Transverse colon (tissue), 4 donors: ENCODE measurements around the gene FASN. TPM values are rescaled to one million over a fixed set of nuclear protein-coding genes. Genes with fewer than 3 reads are reported as not detected.

Experiments used
- DNase-seq: peaks from one replicate; pipeline ENCODE4 v3.0.0-alpha.2; 2019
- H3K27ac ChIP-seq, 4 donors: fragments of 200-600 bp; sonication (generic); 2 replicates each; pipeline ENCODE4 v1.5.1; 2016 to 2018; ENCODE audit warnings: inconsistent platforms in 4 of 4
- H3K27me3 ChIP-seq: fragments of 200-600 bp; sonication (generic); 2 replicates; pipeline ENCODE4 v1.5.1; 2017; ENCODE audit warnings: inconsistent platforms
- H3K36me3 ChIP-seq, 4 donors: fragments of 200-600 bp; sonication (generic); 2 replicates each; pipeline ENCODE4 v1.5.1; 2017 to 2019; ENCODE audit warnings: inconsistent platforms in 4 of 4
- H3K4me1 ChIP-seq, 4 donors: fragments of 200-600 bp; sonication (generic); 2 replicates each; pipeline ENCODE4 v1.5.1; 2017 to 2020; ENCODE audit warnings: inconsistent platforms in 4 of 4
- H3K4me3 ChIP-seq, 4 donors: fragments of 200-600 bp; sonication (generic); 1 replicate in 1 of 4; 2 replicates in 3 of 4; pipeline versions ENCODE4 v1.5.1 to v1.6.1; 2017 to 2019; ENCODE audit warnings: inconsistent platforms in 4 of 4
- H3K9me3 ChIP-seq, 2 donors: fragments of 200-600 bp; sonication (generic); 2 replicates each; pipeline ENCODE4 v1.5.1; 2017 to 2019; ENCODE audit warnings: inconsistent platforms in 2 of 2
- EP300 ChIP-seq: sonication (generic); formaldehyde crosslinking; IDR thresholded peaks from one replicate; pipeline ENCODE4 v1.6.1; 2017; ENCODE audit warnings: antibody characterized with exemption, low read depth
- POLR2A ChIP-seq: fragments of 450-650 bp; IDR thresholded peaks from one replicate; pipeline ENCODE4 v1.6.1; 2016; ENCODE audit warnings: antibody characterized with exemption, mild to moderate bottlenecking, moderate library complexity
- POLR2AphosphoS5 ChIP-seq, 3 donors: sonication (generic); formaldehyde crosslinking; IDR thresholded peaks; one replicate each; pipeline ENCODE4 v1.6.1; 2016; ENCODE audit warnings: antibody characterized with exemption in 3 of 3
- WGBS, 2 donors: methylation state at CpG; one replicate each; pipeline ENCODE4 v1.1.5; 2018; ENCODE audit warnings: low coverage in 1 of 2; 5-methylcytosine and 5-hydroxymethylcytosine counted together
- in situ Hi-C, 4 donors: fragments of 200-750 bp; cut with MboI; loops; one replicate each; pipeline versions ENCODE4 v1.15.0 to v1.15.1; 2017; ENCODE audit warnings: low sequenced_read_pairs in 3 of 4, low pct_ligation_motif_present in 1 of 4, low pct_unique_long_range_greater_than_20kb in 1 of 4
- intact Hi-C: fragments of 100-400 bp; cut with DNase I; formaldehyde crosslinking; loops from one replicate; pipeline ENCODE4 v1.15.1; 2023; ENCODE audit warnings: low total_unique reads
- total RNA-seq, 4 donors: library from RNA; depleted of rRNA; stranded (reverse); fragments of >200 nt; gene quantifications; one replicate each; pipeline ENCODE4 v1.1.0, GENCODE V29; 2016
- TF ChIP-seq, protein P1 (sequence below), 5 experiments: fragments of 200-600 bp in 3 of 5; fragments of 450-650 bp in 2 of 5; sonication (generic) in 3 of 5; IDR thresholded peaks; 1 replicate in 2 of 5; 2 replicates in 3 of 5; pipeline ENCODE4 v1.5.1; 2016 to 2017; ENCODE audit warnings: antibody characterized with exemption in 5 of 5, inconsistent platforms in 3 of 5, mild to moderate bottlenecking in 2 of 5, moderate library complexity in 1 of 5

FASN gene
- total RNA-seq, 4 donors from 2014 or later: 25.1 to 185 (median 99.4) TPM

GRCh38 chr17:82105882-82106687, 8.0 kb upstream of the FASN start:
- peaks cover 13 to 48% (median 30%) of the 10 kb centered on the region in 4 donors for H3K4me1 ChIP-seq
- peak overlapping the region; percentile 81 to 89 (median 84) for H3K27ac ChIP-seq
- H3K27me3 ChIP-seq: no peaks in the 10 kb centered on the region
- peak; percentile 78 for DNase-seq
- H3K4me3 ChIP-seq: peak overlapping the region in 3 of 4 donors; percentile 1 to 44 (median 9)
- 23% methylated on average over 17 of the region's 24 CpGs; no CpG with 5 or more reads in 1 of the 2 donors for WGBS, 2 donors
- TF ChIP-seq POLR2A (peak; percentile 64), EP300 (no peak), POLR2AphosphoS5 (IDR thresholded peaks at IDR 0.05) (peak in 2 of 3 donors; percentile 42 to 66)
- TF ChIP-seq, protein P1, sequence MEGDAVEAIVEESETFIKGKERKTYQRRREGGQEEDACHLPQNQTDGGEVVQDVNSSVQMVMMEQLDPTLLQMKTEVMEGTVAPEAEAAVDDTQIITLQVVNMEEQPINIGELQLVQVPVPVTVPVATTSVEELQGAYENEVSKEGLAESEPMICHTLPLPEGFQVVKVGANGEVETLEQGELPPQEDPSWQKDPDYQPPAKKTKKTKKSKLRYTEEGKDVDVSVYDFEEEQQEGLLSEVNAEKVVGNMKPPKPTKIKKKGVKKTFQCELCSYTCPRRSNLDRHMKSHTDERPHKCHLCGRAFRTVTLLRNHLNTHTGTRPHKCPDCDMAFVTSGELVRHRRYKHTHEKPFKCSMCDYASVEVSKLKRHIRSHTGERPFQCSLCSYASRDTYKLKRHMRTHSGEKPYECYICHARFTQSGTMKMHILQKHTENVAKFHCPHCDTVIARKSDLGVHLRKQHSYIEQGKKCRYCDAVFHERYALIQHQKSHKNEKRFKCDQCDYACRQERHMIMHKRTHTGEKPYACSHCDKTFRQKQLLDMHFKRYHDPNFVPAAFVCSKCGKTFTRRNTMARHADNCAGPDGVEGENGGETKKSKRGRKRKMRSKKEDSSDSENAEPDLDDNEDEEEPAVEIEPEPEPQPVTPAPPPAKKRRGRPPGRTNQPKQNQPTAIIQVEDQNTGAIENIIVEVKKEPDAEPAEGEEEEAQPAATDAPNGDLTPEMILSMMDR (IDR thresholded peaks at IDR 0.05): peak in 4 of 5 experiments; percentile 24 to 71 (median 44)
- in situ Hi-C loops (no loop called here), intact Hi-C loops (no loop called here)
- H3K9me3 ChIP-seq: no peaks in the 10 kb centered on the region
- H3K36me3 ChIP-seq: no peaks in the 10 kb centered on the region

DNA sequence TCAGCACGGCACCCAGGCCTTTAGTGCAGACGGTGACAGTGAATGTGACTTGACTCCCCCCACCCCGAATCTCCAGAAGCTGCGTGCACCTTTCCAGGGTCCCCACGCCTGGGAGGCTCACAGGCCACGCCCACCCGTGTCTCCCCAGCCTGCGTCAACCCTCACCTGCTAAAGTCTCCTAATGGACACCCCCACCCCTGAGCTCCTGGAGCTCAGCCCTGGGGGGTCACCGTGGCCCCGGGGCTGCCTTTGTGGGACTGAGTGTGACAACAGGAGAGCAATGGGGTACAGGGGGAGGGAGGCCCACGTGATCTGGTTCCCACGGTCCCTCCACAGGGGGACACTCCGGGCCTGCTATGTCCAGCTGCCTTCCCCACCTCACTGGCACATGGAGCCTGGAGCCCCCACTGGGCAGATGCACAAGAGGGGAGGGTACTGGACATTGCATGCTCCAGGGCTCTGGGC, 7.4 kb upstream of the FASN start:
- no peaks in the 10 kb centered on the region for H3K27me3 ChIP-seq
- H3K4me1 ChIP-seq: peaks cover 13 to 54% (median 32%) of the 10 kb centered on the region in 4 donors
- TF ChIP-seq, protein P1 (IDR thresholded peaks at IDR 0.05): no peak
- TF ChIP-seq POLR2AphosphoS5 (IDR thresholded peaks at IDR 0.05) (no peak), POLR2A (no peak), EP300 (no peak)

DNA sequence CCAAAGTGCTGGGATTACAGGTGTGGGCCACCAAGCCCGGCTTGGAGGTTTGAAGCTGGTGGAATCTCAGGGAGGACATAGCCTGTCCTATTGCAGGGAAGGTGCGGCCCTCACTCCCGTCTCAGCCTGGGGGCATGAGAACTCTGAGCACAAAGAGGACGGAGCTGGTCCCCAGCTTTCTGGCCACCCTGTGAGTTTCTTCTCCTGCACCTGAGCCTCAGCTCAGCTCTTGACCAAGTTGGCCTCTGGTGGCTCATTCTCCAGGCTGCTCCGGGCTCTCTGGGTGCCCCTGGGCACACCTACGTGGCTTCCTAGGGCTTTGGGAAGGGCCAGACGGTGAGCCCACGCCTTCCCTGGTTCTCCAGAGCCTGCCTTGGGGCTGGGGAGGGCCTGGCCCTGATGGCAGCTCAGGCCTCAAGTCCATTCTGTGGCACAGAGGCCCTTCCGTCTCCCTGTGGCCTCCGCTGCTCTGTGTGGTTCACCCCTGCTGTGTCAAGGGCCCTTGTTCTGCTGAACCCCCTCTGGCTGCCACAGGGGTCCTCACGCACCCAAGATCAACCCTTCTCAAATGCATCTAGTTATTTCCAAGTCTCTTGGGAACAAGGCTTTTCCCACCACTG, 6.9 kb upstream of the FASN start:
- Histone ChIP-seq H3K4me1 (peaks cover 14 to 58% (median 36%) of the 10 kb centered on the region in 4 donors), H3K9me3 (no peaks in the 10 kb centered on the region), H3K27me3 (no peaks in the 10 kb centered on the region), H3K36me3 (no peaks in the 10 kb centered on the region), H3K27ac (peak overlapping the region in 1 of 4 donors; percentile 47), H3K4me3 (no peak overlapping the region)
- in situ Hi-C loops (no loop called here), intact Hi-C loops (no loop called here)
- TF ChIP-seq, protein P1 (IDR thresholded peaks at IDR 0.05): no peak
- TF ChIP-seq POLR2A: no peak
- TF ChIP-seq POLR2AphosphoS5 (IDR thresholded peaks at IDR 0.05): no peak
- TF ChIP-seq EP300: no peak
- DNase-seq: no peak
- 88% methylated on average over 7 of the region's 11 CpGs; no CpG with 5 or more reads in 1 of the 2 donors for WGBS, 2 donors

More for the DNA sequence above, 7.4 kb upstream of the FASN start:
- no peak overlapping the region for H3K4me3 ChIP-seq
- 88% methylated on average over 13 of the region's 13 CpGs; no CpG with 5 or more reads in 1 of the 2 donors for WGBS, 2 donors
- no peak for DNase-seq
- no peaks in the 10 kb centered on the region for H3K9me3 ChIP-seq
- peak overlapping the region; percentile 81 to 89 (median 84) for H3K27ac ChIP-seq
- in situ Hi-C loops (no loop called here), intact Hi-C loops (no loop called here)
- no peaks in the 10 kb centered on the region for H3K36me3 ChIP-seq
